ENCODE data around the gene SLC16A3.
A peak's percentile ranks its signal among the peaks of the same experiment; 100 is the strongest.

The SLC16A3 gene

GRCh38 chr17:82224666-82225065 lies 4.2 kb upstream of the SLC16A3 start:
- DNase-seq = no peak

- no peak for DNase-seq
Measured at GRCh38 chr17:82225368-82226029, 3.3 kb upstream of the SLC16A3 start.

GRCh38 chr17:82226146-82226808 lies 2.6 kb upstream of the SLC16A3 start:
- DNase-seq = no peak

- DNase-seq = no peak
Measured at GRCh38 chr17:82226809-82227628, 1.8 kb upstream of the SLC16A3 start.

- DNase-seq = no peak
Measured at GRCh38 chr17:82227629-82228277, 1.1 kb upstream of the SLC16A3 start.

GRCh38 chr17:82228278-82228841 lies 482 bp upstream of the SLC16A3 start:
- DNase-seq = peak; percentile 52

GRCh38 chr17:82229698-82230608 lies 1.1 kb downstream of the SLC16A3 start:
- DNase-seq = no peak

- DNase-seq = no peak
Measured at GRCh38 chr17:82230609-82231311, 1.9 kb downstream of the SLC16A3 start.

GRCh38 chr17:82231312-82231561 lies 2.4 kb downstream of the SLC16A3 start:
- DNase-seq = no peak

GRCh38 chr17:82231562-82232321 lies 2.9 kb downstream of the SLC16A3 start:
- DNase-seq = no peak

- no peak for DNase-seq
Measured at GRCh38 chr17:82232322-82232820, 3.5 kb downstream of the SLC16A3 start.

GRCh38 chr17:82232876-82233785 lies 4.3 kb downstream of the SLC16A3 start:
- no peak for DNase-seq

- DNase-seq = no peak
Measured at GRCh38 chr17:82234211-82235055, 5.6 kb downstream of the SLC16A3 start.

- no peak for DNase-seq
Measured at GRCh38 chr17:82235056-82235774, 6.4 kb downstream of the SLC16A3 start.

- no peak for DNase-seq
Measured at GRCh38 chr17:82235775-82236141, 6.9 kb downstream of the SLC16A3 start.

GRCh38 chr17:82236142-82236971 lies 7.5 kb downstream of the SLC16A3 start:
- no peak for DNase-seq
